ENCODE data around the gene ZNF366.

Gene ZNF366

GRCh38 chr5:72518001-72518683 is 10.9 kb upstream of the ZNF366 start:
- TF ChIP-seq, protein P1, sequence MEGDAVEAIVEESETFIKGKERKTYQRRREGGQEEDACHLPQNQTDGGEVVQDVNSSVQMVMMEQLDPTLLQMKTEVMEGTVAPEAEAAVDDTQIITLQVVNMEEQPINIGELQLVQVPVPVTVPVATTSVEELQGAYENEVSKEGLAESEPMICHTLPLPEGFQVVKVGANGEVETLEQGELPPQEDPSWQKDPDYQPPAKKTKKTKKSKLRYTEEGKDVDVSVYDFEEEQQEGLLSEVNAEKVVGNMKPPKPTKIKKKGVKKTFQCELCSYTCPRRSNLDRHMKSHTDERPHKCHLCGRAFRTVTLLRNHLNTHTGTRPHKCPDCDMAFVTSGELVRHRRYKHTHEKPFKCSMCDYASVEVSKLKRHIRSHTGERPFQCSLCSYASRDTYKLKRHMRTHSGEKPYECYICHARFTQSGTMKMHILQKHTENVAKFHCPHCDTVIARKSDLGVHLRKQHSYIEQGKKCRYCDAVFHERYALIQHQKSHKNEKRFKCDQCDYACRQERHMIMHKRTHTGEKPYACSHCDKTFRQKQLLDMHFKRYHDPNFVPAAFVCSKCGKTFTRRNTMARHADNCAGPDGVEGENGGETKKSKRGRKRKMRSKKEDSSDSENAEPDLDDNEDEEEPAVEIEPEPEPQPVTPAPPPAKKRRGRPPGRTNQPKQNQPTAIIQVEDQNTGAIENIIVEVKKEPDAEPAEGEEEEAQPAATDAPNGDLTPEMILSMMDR (conservative IDR thresholded peaks at IDR 0.05), result no peak

DNA sequence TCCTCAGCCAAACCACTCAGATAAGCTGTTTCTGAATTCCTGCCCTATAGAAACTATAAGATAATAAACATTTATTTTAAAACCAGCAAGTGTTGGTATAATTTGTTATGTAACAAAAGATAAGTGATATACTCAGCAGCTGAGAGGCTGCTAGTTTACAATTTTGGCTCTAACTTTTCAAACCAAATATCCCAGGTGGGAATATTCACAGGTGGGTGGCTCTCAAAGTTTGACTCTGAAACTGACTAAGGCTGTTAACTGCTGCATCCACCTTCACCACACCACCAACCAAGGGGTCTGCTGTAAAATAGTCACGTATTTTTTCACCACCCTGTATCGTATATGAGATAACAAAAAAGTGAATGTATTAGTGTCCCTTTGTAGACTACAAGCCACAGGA is 9.7 kb upstream of the ZNF366 start:
- no peak overlapping the region for H3K27ac ChIP-seq
- TF ChIP-seq, protein P1 (conservative IDR thresholded peaks at IDR 0.05), result no peak

More at GRCh38 chr5:72518001-72518683, 10.9 kb upstream of the ZNF366 start:
- no peak overlapping the region for H3K27ac ChIP-seq

GRCh38 chr5:72515211-72515610 is 8.0 kb upstream of the ZNF366 start:
- H3K27ac ChIP-seq, result no peak overlapping the region
- TF ChIP-seq, protein P1 (conservative IDR thresholded peaks at IDR 0.05), result no peak

DNA sequence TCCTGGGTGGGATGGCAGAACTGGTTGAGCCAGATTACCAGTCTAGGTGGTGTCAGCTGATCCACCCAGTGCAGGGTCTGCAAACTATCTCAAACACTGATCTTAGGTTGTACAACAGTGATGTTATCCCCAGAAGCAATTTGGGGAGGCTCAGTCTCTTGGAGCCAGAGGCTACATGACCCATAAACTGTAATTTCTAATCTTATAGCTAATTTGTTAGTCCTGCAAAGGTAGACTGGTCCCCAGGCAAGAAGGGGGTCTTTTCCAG is 5.3 kb upstream of the ZNF366 start:
- TF ChIP-seq, protein P1 (conservative IDR thresholded peaks at IDR 0.05), result no peak
- no peak overlapping the region for H3K27ac ChIP-seq

DNA sequence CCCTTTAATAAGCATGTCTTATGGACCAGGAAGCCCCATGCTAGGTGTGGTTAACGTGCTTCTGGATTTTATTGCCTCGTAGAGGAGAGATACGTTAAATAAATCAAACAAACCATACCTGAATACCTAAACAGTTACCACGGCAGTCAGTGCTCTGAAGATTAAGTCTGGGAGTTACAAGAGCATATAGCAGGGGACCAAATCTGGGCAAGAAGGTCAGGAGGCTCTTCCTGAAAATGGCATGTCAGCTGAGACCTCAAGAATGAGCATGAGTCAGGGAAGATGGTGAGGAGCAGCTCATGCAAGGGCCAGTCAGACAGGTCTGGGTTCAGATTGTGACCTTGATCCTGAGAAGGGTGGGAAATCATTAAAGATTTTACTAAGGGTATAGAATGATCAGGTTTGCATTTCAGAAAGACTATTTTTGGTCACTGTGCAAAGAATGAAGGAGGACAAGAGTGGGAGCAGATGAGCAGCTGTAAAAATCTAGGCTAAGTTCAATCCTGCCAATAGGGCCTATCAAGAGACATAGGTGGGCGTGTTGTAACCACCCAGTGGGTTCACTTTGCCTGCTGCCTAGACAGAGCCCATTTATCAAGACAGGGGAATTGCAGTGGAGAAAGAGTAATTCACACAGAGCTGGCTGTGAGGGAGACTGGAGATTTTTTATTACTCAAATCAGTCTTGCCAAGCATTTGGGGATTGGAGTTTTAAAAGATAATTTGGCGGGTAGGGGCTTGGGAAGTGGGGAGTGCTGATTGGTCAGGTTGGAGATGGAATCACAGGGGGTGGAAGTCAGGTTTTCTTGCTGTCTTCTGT is 4.8 kb upstream of the ZNF366 start:
- H3K27ac ChIP-seq, result no peak overlapping the region
- TF ChIP-seq, protein P1 (conservative IDR thresholded peaks at IDR 0.05), result no peak

- H3K27ac ChIP-seq, result no peak overlapping the region
These were observed 4.2 kb upstream of the ZNF366 start for GRCh38 chr5:72511366-72511765.

DNA sequence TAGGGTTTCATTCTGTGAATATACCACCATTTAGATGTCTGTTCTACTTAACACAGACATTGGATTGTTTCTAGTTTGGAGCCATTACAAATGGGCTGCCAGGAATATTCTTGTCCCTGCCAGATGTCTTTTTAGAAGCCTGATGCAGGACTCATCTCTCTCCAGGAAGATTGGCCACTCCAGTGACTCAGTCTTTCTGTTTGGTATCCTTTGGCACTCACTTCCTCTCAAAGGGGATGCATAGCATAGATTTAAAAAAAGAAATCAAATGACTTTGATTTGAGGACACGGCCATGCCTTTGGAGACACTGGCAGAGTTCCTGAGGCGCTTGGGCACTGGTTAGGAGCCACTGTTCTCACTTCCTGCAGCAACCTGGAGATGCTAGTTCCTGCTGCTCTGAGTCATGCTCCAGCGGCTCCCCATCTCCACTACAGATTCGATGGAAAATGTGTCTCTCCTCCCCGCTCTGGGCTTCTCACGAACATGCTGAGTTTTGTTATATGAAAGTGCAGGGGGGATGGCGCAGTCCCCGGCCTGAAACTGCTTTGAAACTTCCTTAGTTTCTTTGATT is 3.5 kb upstream of the ZNF366 start:
- no peak overlapping the region for H3K27ac ChIP-seq
- TF ChIP-seq, protein P1 (conservative IDR thresholded peaks at IDR 0.05), result no peak

More at GRCh38 chr5:72511366-72511765, 4.2 kb upstream of the ZNF366 start:
- TF ChIP-seq, protein P1 (conservative IDR thresholded peaks at IDR 0.05), result no peak
